Suprapubic skin (tissue), 4 donors: ENCODE results near the gene RAB5B.

Experiments used
- CTCF ChIP-seq, 2 donors: fragments of 200-600 bp in 1 of 2; fragments of 450-650 bp in 1 of 2; sonication (generic) in 1 of 2; IDR thresholded peaks; one replicate each; pipeline ENCODE4 v1.5.1; 2016 to 2019; ENCODE audit warnings: antibody characterized with exemption in 2 of 2, mild to moderate bottlenecking in 1 of 2, moderate library complexity in 1 of 2
- POLR2A ChIP-seq, 2 donors: fragments of 450-650 bp; IDR thresholded peaks; one replicate each; pipeline ENCODE4 v1.6.1; 2017; ENCODE audit warnings: antibody characterized with exemption in 2 of 2, mild to moderate bottlenecking in 2 of 2, moderate library complexity in 2 of 2
- POLR2AphosphoS5 ChIP-seq, 3 donors: sonication (generic); formaldehyde crosslinking; IDR thresholded peaks; one replicate each; pipeline ENCODE4 v1.6.1; 2017; ENCODE audit warnings: antibody characterized with exemption in 3 of 3

DNA sequence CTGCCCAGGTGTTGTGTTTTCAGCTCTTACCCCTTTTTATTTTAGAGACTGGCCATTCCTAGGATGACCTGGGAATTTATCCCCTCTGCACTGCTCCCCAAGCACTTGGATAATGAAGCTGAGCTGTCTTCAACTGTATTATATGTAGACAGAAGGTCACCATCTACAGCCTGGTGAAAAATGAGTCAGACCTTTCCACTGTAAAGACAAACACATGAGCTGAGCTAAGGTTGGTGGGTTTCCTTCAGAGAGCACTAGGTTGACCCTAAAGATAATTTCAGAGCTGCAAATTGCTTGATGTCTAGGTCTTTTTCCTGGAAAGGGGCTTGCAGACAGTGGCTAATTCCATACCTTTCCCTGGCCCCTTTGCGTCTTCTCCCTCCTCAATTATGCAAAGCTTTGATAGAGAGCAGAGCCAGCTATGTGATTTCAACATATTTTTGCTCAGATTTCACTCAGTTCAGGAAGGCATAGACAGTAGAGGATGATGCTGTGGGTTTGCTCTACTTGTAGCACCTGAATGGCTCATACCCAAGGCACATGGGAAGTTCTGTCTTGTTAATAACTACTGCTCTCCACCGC lies 37.7 kb downstream of the RAB5B start:
- TF ChIP-seq CTCF (IDR thresholded peaks at IDR 0.05) (no peak), POLR2AphosphoS5 (IDR thresholded peaks at IDR 0.05) (no peak), POLR2A (IDR thresholded peaks at IDR 0.05) (no peak)
